Ovary (tissue), 9 donors: Measurements from ENCODE around the gene LCE2A. TPM values are rescaled to one million over a fixed set of nuclear protein-coding genes. Genes with fewer than 3 reads are reported as not detected.

Experiments used
- DNase-seq, 5 donors: peaks; one replicate each; pipeline ENCODE4 v3.0.0-alpha.2; 2019 to 2020
- H3K27ac ChIP-seq, 2 donors: fragments of 200-600 bp; one replicate each; pipeline versions ENCODE4 v1.5.1 to v1.8.0; 2019 to 2022
- H3K27me3 ChIP-seq: fragments of 200-600 bp; one replicate; pipeline ENCODE4 v1.8.0; 2022
- H3K36me3 ChIP-seq: fragments of 200-600 bp; sonication (generic); one replicate; pipeline ENCODE4 v1.5.1; 2019
- H3K4me1 ChIP-seq: one replicate; pipeline ENCODE4 v1.8.1; 2013; ENCODE audit warnings: mild to moderate bottlenecking, moderate library complexity; ENCODE audit not compliant: insufficient read depth
- H3K4me3 ChIP-seq: fragments of 200-600 bp; sonication (generic); one replicate; pipeline ENCODE4 v1.5.1; 2017
- H3K9me3 ChIP-seq, 2 donors: fragments of 200-600 bp in 1 of 2; sonication (generic) in 1 of 2; one replicate each; pipeline versions ENCODE4 v1.5.1 to v1.8.1; 2013 to 2019; ENCODE audit warnings: mild to moderate bottlenecking in 1 of 2, moderate library complexity in 1 of 2
- CTCF ChIP-seq, 3 donors: fragments of 450-650 bp in 2 of 3; fragments of 200-600 bp in 1 of 3; IDR thresholded peaks; one replicate each; pipeline versions ENCODE4 v1.5.1 to v1.8.0; 2016 to 2022; ENCODE audit warnings: antibody characterized with exemption in 3 of 3, mild to moderate bottlenecking in 1 of 3
- EP300 ChIP-seq: sonication (generic); formaldehyde crosslinking; IDR thresholded peaks from one replicate; pipeline ENCODE4 v1.6.1; 2017; ENCODE audit warnings: antibody characterized with exemption
- POLR2A ChIP-seq: fragments of 450-650 bp; IDR thresholded peaks from one replicate; pipeline ENCODE4 v1.6.1; 2017; ENCODE audit warnings: antibody characterized with exemption, mild to moderate bottlenecking, moderate library complexity
- whole genome bisulfite sequencing, 3 donors: extraction: QIAGEN DNeasy Blood & Tissue Kit in 1 of 3; methylation state at CpG; one replicate each; pipeline versions ENCODE4 v1.1.5 to v1.1.7; 2013 to 2017; 5-methylcytosine and 5-hydroxymethylcytosine counted together
- intact Hi-C, 4 donors: fragments of 100-400 bp; cut with DNase I; formaldehyde crosslinking; loops; one replicate each; pipeline versions ENCODE4 v1.11.0 to v1.15.1; 2022 to 2023
- polyA plus RNA-seq, 2 donors: library from polyadenylated mRNA; stranded (reverse); fragments of 200-250 nt in 1 of 2; fragments of 350-450 nt in 1 of 2; fragmentation: Illumina TruSeq in 1 of 2; extraction: RNeasy Lipid Tissue Mini Kit (QIAGEN cat#74804) in 1 of 2; gene quantifications; one replicate each; pipeline ENCODE4 v1.2.3, GENCODE V29; 2013 to 2014
- total RNA-seq, 7 donors: library from RNA; depleted of rRNA in 2 of 7; stranded (reverse); fragments of >200 nt in 2 of 7; fragmentation: NEBNext Ultra II Directional in 3 of 7; extraction: Animal tissue kit (Norgen Biotek cat#: 25700) in 3 of 7; gene quantifications; one replicate each; pipeline versions ENCODE4 v1.1.0 to v1.2.4, GENCODE V29; 2016 to 2023
- donor health status: DM: no; HTN: no; CAD: no; lungs with moderate emphysema.
- donor health status: DM: no; HTN: no; CAD: no.
- donor health status: Bipolar disorder and iron deficiency.
- donor health status: DM: yes; HTN: yes; CAD: no.
- donor health status: DM: no; HTN: no; CAD: no.
- donor health status: DM: yes; HTN: yes; CAD: no.

LCE2A gene
- total and polyA plus RNA-seq, 9 donors = not detected

- intact Hi-C loops = no loop called here
- Histone ChIP-seq H3K27ac (no peak overlapping the region), H3K27me3 (no peaks in the 10 kb centered on the region), H3K4me1 (no peaks in the 10 kb centered on the region), H3K9me3 (no peaks in the 10 kb centered on the region), H3K36me3 (no peaks in the 10 kb centered on the region), H3K4me3 (no peak overlapping the region)
- no peak for TF ChIP-seq EP300
- no peak for TF ChIP-seq CTCF (IDR thresholded peaks at IDR 0.05)
- no peak for TF ChIP-seq POLR2A
- 70 to 73% (median 73%) methylated on average over 4 of the region's 4 CpGs for WGBS, 3 donors
- no peak for DNase-seq
These were observed 47.2 kb downstream of the LCE2A start for GRCh38 chr1:152745289-152745704.

GRCh38 chr1:152745765-152746444, 47.8 kb downstream of the LCE2A start:
- no peak for DNase-seq
- H3K27ac ChIP-seq = no peak overlapping the region
- 90 to 95% (median 94%) methylated on average over 6 of the region's 6 CpGs for WGBS, 3 donors
- intact Hi-C loops = no loop called here
- no peaks in the 10 kb centered on the region for H3K9me3 ChIP-seq
- no peaks in the 10 kb centered on the region for H3K27me3 ChIP-seq
- no peak overlapping the region for H3K4me3 ChIP-seq
- H3K4me1 ChIP-seq = no peaks in the 10 kb centered on the region
- TF ChIP-seq POLR2A (no peak), CTCF (IDR thresholded peaks at IDR 0.05) (no peak), EP300 (no peak)
- H3K36me3 ChIP-seq = no peaks in the 10 kb centered on the region

GRCh38 chr1:152747831-152748230, 49.7 kb downstream of the LCE2A start:
- H3K27ac ChIP-seq = no peak overlapping the region
- intact Hi-C loops = no loop called here
- H3K36me3 ChIP-seq = no peaks in the 10 kb centered on the region
- H3K4me1 ChIP-seq = no peaks in the 10 kb centered on the region
- no peak overlapping the region for H3K4me3 ChIP-seq
- no peaks in the 10 kb centered on the region for H3K9me3 ChIP-seq
- no peak for DNase-seq
- no peaks in the 10 kb centered on the region for H3K27me3 ChIP-seq
- no peak for TF ChIP-seq EP300
- TF ChIP-seq CTCF (IDR thresholded peaks at IDR 0.05) = no peak
- no peak for TF ChIP-seq POLR2A
- WGBS, 3 donors = 52 to 69% (median 59%) methylated on average over 1 of the region's 1 CpG

Other genes with a start within 250 kb of the LCE2A start
- gene LCE5A, start 187.5 kb upstream of the LCE2A start, total RNA-seq = not detected
- gene LCE5A, start 187.5 kb upstream of the LCE2A start, polyA plus RNA-seq = not detected
- gene CRCT1, start 183.9 kb upstream of the LCE2A start, total RNA-seq = not detected
- not detected for gene CRCT1, start 183.9 kb upstream of the LCE2A start, polyA plus RNA-seq
- not detected for gene LCE3E, start 131.6 kb upstream of the LCE2A start, total RNA-seq
- gene LCE3E, start 131.6 kb upstream of the LCE2A start, polyA plus RNA-seq = not detected
- not detected for gene LCE3D, start 117.8 kb upstream of the LCE2A start, total RNA-seq
- gene LCE3D, start 117.8 kb upstream of the LCE2A start, polyA plus RNA-seq = not detected
- not detected for gene LCE3C, start 98.1 kb upstream of the LCE2A start, total RNA-seq
- gene LCE3C, start 98.1 kb upstream of the LCE2A start, polyA plus RNA-seq = not detected
- not detected for gene LCE3B, start 84.5 kb upstream of the LCE2A start, total RNA-seq
- gene LCE3B, start 84.5 kb upstream of the LCE2A start, polyA plus RNA-seq = not detected
- gene LCE3A, start 75.2 kb upstream of the LCE2A start, total RNA-seq = not detected
- gene LCE3A, start 75.2 kb upstream of the LCE2A start, polyA plus RNA-seq = not detected
- not detected for gene LCE2D, start 35.0 kb upstream of the LCE2A start, total RNA-seq
- not detected for gene LCE2D, start 35.0 kb upstream of the LCE2A start, polyA plus RNA-seq
- gene LCE2C, start 23.1 kb upstream of the LCE2A start, total RNA-seq = not detected
- gene LCE2C, start 23.1 kb upstream of the LCE2A start, polyA plus RNA-seq = not detected
- not detected for gene LCE2B, start 12.2 kb upstream of the LCE2A start, total RNA-seq
- gene LCE2B, start 12.2 kb upstream of the LCE2A start, polyA plus RNA-seq = not detected
- gene LCE4A, start 9.8 kb downstream of the LCE2A start, total RNA-seq = not detected
- not detected for gene LCE4A, start 9.8 kb downstream of the LCE2A start, polyA plus RNA-seq
- not detected for gene KPRP, start 59.7 kb downstream of the LCE2A start, total RNA-seq
- gene KPRP, start 59.7 kb downstream of the LCE2A start, polyA plus RNA-seq = not detected
- not detected for gene LCE1F, start 76.8 kb downstream of the LCE2A start, total RNA-seq
- gene LCE1F, start 76.8 kb downstream of the LCE2A start, polyA plus RNA-seq = not detected
- gene LCE1E, start 87.9 kb downstream of the LCE2A start, total RNA-seq = not detected
- gene LCE1E, start 87.9 kb downstream of the LCE2A start, polyA plus RNA-seq = not detected
- not detected for gene LCE1D, start 98.4 kb downstream of the LCE2A start, total RNA-seq
- gene LCE1D, start 98.4 kb downstream of the LCE2A start, polyA plus RNA-seq = not detected
- not detected for gene LCE1C, start 108.3 kb downstream of the LCE2A start, total RNA-seq
- gene LCE1C, start 108.3 kb downstream of the LCE2A start, polyA plus RNA-seq = not detected
- not detected for gene LCE1B, start 113.6 kb downstream of the LCE2A start, total RNA-seq
- gene LCE1B, start 113.6 kb downstream of the LCE2A start, polyA plus RNA-seq = not detected
- gene LCE1A, start 129.1 kb downstream of the LCE2A start, total RNA-seq = not detected
- gene LCE1A, start 129.1 kb downstream of the LCE2A start, polyA plus RNA-seq = not detected
- not detected for gene LCE6A, start 144.5 kb downstream of the LCE2A start, total RNA-seq
- not detected for gene LCE6A, start 144.5 kb downstream of the LCE2A start, polyA plus RNA-seq
- not detected for gene LCE7A, start 161.7 kb downstream of the LCE2A start, total RNA-seq
- gene LCE7A, start 161.7 kb downstream of the LCE2A start, polyA plus RNA-seq = not detected
- under 1 TPM in 1 of 7 donors, not detected in 6; 0.35 TPM for gene SMCP, start 180.0 kb downstream of the LCE2A start, total RNA-seq
- under 1 TPM in 1 of 2 donors, not detected in 1; 0.18 TPM for gene SMCP, start 180.0 kb downstream of the LCE2A start, polyA plus RNA-seq
- not detected for gene IVL, start 210.2 kb downstream of the LCE2A start, total RNA-seq
- not detected for gene IVL, start 210.2 kb downstream of the LCE2A start, polyA plus RNA-seq
- not detected for gene SPRR5, start 248.9 kb downstream of the LCE2A start, total RNA-seq
- gene SPRR5, start 248.9 kb downstream of the LCE2A start, polyA plus RNA-seq = not detected